ENCODE results near the gene CAMTA1.

The CAMTA1 gene

GRCh38 chr1:7562729-7563605 lies 777.7 kb downstream of the CAMTA1 start:
- no peak for TF ChIP-seq CTCF (IDR thresholded peaks at IDR 0.05; ENCODE audit: insufficient read depth, low read depth, low read length, missing control alignments)
- H3K4me3 ChIP-seq (ENCODE audit: low read depth, low read length) = no peak overlapping the region
- no peak for DNase-seq (ENCODE audit: low read depth)

- TF ChIP-seq CTCF (IDR thresholded peaks at IDR 0.05; ENCODE audit: insufficient read depth, low read depth, low read length, missing control alignments) = no peak
- no peak overlapping the region for H3K4me3 ChIP-seq (ENCODE audit: low read depth, low read length)
- no peak for DNase-seq (ENCODE audit: low read depth)
Measured at GRCh38 chr1:7564137-7564536, 778.9 kb downstream of the CAMTA1 start.

GRCh38 chr1:7565099-7565750 lies 780.0 kb downstream of the CAMTA1 start:
- TF ChIP-seq CTCF (IDR thresholded peaks at IDR 0.05; ENCODE audit: insufficient read depth, low read depth, low read length, missing control alignments) = no peak
- DNase-seq (ENCODE audit: low read depth) = no peak

GRCh38 chr1:7566417-7567375 lies 781.4 kb downstream of the CAMTA1 start:
- no peak overlapping the region for H3K4me3 ChIP-seq (ENCODE audit: low read depth, low read length)
- DNase-seq (ENCODE audit: low read depth) = no peak
- TF ChIP-seq CTCF (IDR thresholded peaks at IDR 0.05; ENCODE audit: insufficient read depth, low read depth, low read length, missing control alignments) = no peak

More at GRCh38 chr1:7565099-7565750, 780.0 kb downstream of the CAMTA1 start:
- H3K4me3 ChIP-seq (ENCODE audit: low read depth, low read length) = no peak overlapping the region

GRCh38 chr1:7567376-7567775 lies 782.1 kb downstream of the CAMTA1 start:
- TF ChIP-seq CTCF (IDR thresholded peaks at IDR 0.05; ENCODE audit: insufficient read depth, low read depth, low read length, missing control alignments) = no peak
- no peak for DNase-seq (ENCODE audit: low read depth)
- no peak overlapping the region for H3K4me3 ChIP-seq (ENCODE audit: low read depth, low read length)

GRCh38 chr1:7568053-7568452 lies 782.8 kb downstream of the CAMTA1 start:
- no peak for DNase-seq (ENCODE audit: low read depth)
- TF ChIP-seq CTCF (IDR thresholded peaks at IDR 0.05; ENCODE audit: insufficient read depth, low read depth, low read length, missing control alignments) = no peak

More at GRCh38 chr1:7568053-7568452, 782.8 kb downstream of the CAMTA1 start:
- H3K4me3 ChIP-seq (ENCODE audit: low read depth, low read length) = no peak overlapping the region

Data from GM12865 (cell line).